Cardiac muscle cell (in vitro differentiated cells and primary cell): Measurements from ENCODE around the gene UQCRQ. TPM values are rescaled to one million over a fixed set of nuclear protein-coding genes. Genes with fewer than 3 reads are reported as not detected.

Experiments used
- DNase-seq, 2 donors: peaks; one replicate each; pipeline versions ENCODE4 v3.0.0 to v3.0.0-alpha.2; 2010 to 2017; ENCODE audit warnings: low read depth in 1 of 2, low spot score in 1 of 2
- H3K27ac ChIP-seq: fragments of 200-600 bp; sonication (generic); 2 replicates; pipeline ENCODE4 v1.5.1; 2016
- H3K27me3 ChIP-seq: fragments of 200-600 bp; sonication (generic); 2 replicates; pipeline ENCODE4 v1.6.0; 2016; ENCODE audit warnings: control low read depth
- H3K36me3 ChIP-seq: fragments of 200-600 bp; sonication (generic); 2 replicates; pipeline ENCODE4 v1.5.1; 2016; ENCODE audit warnings: control low read depth
- H3K4me1 ChIP-seq: fragments of 200-600 bp; sonication (generic); 2 replicates; pipeline ENCODE4 v1.8.1; 2017; ENCODE audit warnings: low read depth, mild to moderate bottlenecking, mixed run types
- H3K4me3 ChIP-seq: fragments of 200-600 bp; sonication (generic); 2 replicates; pipeline ENCODE4 v1.5.1; 2016; ENCODE audit warnings: mild to moderate bottlenecking
- H3K9me3 ChIP-seq: fragments of 200-600 bp; sonication (generic); 2 replicates; pipeline ENCODE4 v1.5.1; 2017; ENCODE audit warnings: low read depth, mild to moderate bottlenecking, control low read depth
- CTCF ChIP-seq: IDR thresholded peaks from 2 replicates; pipeline ENCODE4 v1.5.1; 2012; ENCODE audit warnings: low read depth, mild to moderate bottlenecking, low read length
- polyA plus RNA-seq: library from polyadenylated mRNA; unstranded; fragments of >200 nt; fragmentation: Nextera tagmentation; extraction: Ambion mirVana; gene quantifications from 2 replicates; pipeline ENCODE4 v1.2.1, GENCODE V29; 2016
- total RNA-seq: library from RNA; depleted of rRNA; stranded (reverse); fragments of >200 nt; gene quantifications from 2 replicates; pipeline ENCODE4 v1.2.3, GENCODE V29; 2016

Gene UQCRQ
- total and polyA plus RNA-seq, 2 experiments from 2014 or later = 97.0 to 1,297 TPM

- H3K4me1 ChIP-seq = peaks cover 6% of the 10 kb centered on the region
- H3K9me3 ChIP-seq = no peaks in the 10 kb centered on the region
- H3K27ac ChIP-seq = no peak overlapping the region
- no peaks in the 10 kb centered on the region for H3K36me3 ChIP-seq
- H3K27me3 ChIP-seq = peaks cover 59% of the 10 kb centered on the region
- no peak for TF ChIP-seq CTCF
- no peak for DNase-seq
- no peak overlapping the region for H3K4me3 ChIP-seq
Measured at GRCh38 chr5:132825834-132826391, 40.5 kb upstream of the UQCRQ start.

- H3K27me3 ChIP-seq = peaks cover 65% of the 10 kb centered on the region
Measured at GRCh38 chr5:132826424-132827082, 39.9 kb upstream of the UQCRQ start.

GRCh38 chr5:132827943-132828673, 38.3 kb upstream of the UQCRQ start:
- Histone ChIP-seq H3K27me3 (peaks cover 70% of the 10 kb centered on the region), H3K4me3 (no peak overlapping the region), H3K4me1 (peaks cover 6% of the 10 kb centered on the region), H3K36me3 (no peaks in the 10 kb centered on the region), H3K27ac (no peak overlapping the region), H3K9me3 (no peaks in the 10 kb centered on the region)
- no peak for TF ChIP-seq CTCF
- DNase-seq = no peak

More at GRCh38 chr5:132826424-132827082, 39.9 kb upstream of the UQCRQ start:
- Histone ChIP-seq H3K9me3 (no peaks in the 10 kb centered on the region), H3K4me3 (no peak overlapping the region), H3K27ac (no peak overlapping the region), H3K4me1 (peaks cover 6% of the 10 kb centered on the region), H3K36me3 (no peaks in the 10 kb centered on the region)
- DNase-seq = no peak
- no peak for TF ChIP-seq CTCF

GRCh38 chr5:132828846-132829494, 37.5 kb upstream of the UQCRQ start:
- H3K36me3 ChIP-seq = no peaks in the 10 kb centered on the region
- H3K27ac ChIP-seq = no peak overlapping the region
- peaks cover 72% of the 10 kb centered on the region for H3K27me3 ChIP-seq
- H3K4me1 ChIP-seq = no peaks in the 10 kb centered on the region
- no peak for TF ChIP-seq CTCF
- no peak for DNase-seq
- H3K4me3 ChIP-seq = no peak overlapping the region
- no peaks in the 10 kb centered on the region for H3K9me3 ChIP-seq

- no peaks in the 10 kb centered on the region for H3K9me3 ChIP-seq
- no peak overlapping the region for H3K27ac ChIP-seq
- peak; percentile 75 to 81 for DNase-seq
- no peaks in the 10 kb centered on the region for H3K4me1 ChIP-seq
- H3K27me3 ChIP-seq = peaks cover 65% of the 10 kb centered on the region
- H3K36me3 ChIP-seq = no peaks in the 10 kb centered on the region
- TF ChIP-seq CTCF = peak; percentile 93
- peak overlapping the region; percentile 47 for H3K4me3 ChIP-seq
Measured at GRCh38 chr5:132829742-132830435, 36.6 kb upstream of the UQCRQ start.
